ENCODE results near the gene KIF2C. TPM values are rescaled to one million over a fixed set of nuclear protein-coding genes. Genes with fewer than 3 reads are reported as not detected.

The KIF2C gene
- total RNA-seq, 4 donors from 2014 or later = 0.76 to 4.5 (median 3.7) TPM

DNA sequence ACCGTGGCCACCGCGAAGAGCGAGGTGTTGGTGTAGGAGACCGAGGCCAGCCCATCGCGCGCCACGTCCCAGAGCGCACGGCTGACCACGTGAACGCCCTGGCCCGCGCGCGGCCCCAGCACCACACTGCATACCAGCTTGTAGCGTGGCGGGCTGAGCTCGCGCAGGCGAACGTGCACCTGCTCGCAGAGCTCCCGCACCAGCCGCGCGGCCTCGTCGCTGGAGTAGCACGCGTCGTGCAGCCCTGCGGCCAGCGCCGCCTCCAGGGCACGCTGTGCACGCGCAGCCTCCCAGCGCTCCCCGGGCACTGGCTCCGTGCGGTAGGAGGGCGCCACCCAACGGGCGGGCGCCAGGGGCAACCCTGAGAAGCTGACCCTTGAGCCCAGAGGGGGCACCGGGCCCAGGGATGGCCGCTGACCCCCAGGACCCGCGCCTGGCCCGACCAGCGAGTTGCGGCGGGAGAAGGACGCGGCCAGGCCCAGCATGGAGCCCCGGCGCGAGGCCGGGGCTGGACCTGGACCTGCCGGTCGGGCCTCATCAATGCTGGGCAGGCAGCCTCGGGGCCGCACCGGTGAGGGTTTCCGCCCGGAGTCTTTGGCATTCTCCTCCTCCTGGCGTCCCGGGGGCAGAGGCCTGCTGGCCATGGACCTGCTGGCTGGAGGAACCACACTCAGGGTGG is 66.5 kb downstream of the KIF2C start:
- WGBS, 2 donors = 89 to 91% methylated on average over 50 to 70 of the region's 70 CpGs
- intact Hi-C loops (cut with DNase I; ENCODE audit: low total_unique reads) = no loop called here
- no peak overlapping the region for H3K4me3 ChIP-seq (ENCODE audit: low read depth, poor library complexity, severe bottlenecking)
- DNase-seq (ENCODE audit: low spot score in 2 of 2) = peak in 1 of 2 donors; percentile 88
- no peak for TF ChIP-seq POLR2A (IDR thresholded peaks at IDR 0.05)
- TF ChIP-seq, protein P1, sequence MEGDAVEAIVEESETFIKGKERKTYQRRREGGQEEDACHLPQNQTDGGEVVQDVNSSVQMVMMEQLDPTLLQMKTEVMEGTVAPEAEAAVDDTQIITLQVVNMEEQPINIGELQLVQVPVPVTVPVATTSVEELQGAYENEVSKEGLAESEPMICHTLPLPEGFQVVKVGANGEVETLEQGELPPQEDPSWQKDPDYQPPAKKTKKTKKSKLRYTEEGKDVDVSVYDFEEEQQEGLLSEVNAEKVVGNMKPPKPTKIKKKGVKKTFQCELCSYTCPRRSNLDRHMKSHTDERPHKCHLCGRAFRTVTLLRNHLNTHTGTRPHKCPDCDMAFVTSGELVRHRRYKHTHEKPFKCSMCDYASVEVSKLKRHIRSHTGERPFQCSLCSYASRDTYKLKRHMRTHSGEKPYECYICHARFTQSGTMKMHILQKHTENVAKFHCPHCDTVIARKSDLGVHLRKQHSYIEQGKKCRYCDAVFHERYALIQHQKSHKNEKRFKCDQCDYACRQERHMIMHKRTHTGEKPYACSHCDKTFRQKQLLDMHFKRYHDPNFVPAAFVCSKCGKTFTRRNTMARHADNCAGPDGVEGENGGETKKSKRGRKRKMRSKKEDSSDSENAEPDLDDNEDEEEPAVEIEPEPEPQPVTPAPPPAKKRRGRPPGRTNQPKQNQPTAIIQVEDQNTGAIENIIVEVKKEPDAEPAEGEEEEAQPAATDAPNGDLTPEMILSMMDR (IDR thresholded peaks at IDR 0.05) = no peak

DNA sequence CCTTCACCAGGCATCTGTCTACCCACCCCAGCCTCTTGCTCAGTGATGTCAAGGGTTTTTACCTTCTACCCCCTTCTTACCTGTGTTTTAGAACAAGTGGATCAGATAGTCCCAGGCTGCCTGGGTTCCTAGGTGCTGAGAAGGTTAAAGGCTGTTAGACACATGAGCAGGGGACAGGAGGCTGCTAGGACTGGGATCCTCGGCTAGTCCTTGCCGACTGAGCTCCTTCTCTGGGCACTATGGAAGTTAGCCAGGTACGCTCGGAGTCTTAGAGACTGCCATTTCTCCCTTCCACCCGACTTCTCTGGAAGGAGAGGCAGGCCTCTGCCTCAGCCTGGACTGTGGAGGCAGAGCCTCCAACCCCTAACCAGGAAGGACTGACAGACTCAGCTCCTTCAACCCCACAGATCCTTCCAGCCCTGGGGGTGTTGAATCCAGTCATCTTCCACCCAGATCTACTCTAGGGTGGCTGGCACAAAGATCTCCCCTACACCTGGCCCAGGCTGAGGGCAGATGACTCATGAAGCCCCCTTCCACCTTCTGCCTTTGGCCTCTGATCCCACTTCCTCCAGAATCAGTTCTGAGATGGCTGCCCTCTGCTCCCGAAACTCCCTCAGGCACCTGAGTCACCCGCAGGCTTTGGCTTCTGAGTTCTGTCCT is 67.2 kb downstream of the KIF2C start, which contains the start of gene DYNLT4:
Gene DYNLT4 (minus strand): TSS at position 648 of the 660 bp plus-strand sequence. CDS start 683 bp downstream, outside the sequence.
- intact Hi-C loops (cut with DNase I; ENCODE audit: low total_unique reads) = no loop called here
- no peak for TF ChIP-seq POLR2A (IDR thresholded peaks at IDR 0.05)
- TF ChIP-seq, protein P1 (IDR thresholded peaks at IDR 0.05) = no peak
- 25 to 42% methylated on average over 6 to 7 of the region's 7 CpGs for WGBS, 2 donors
- no peak for DNase-seq (ENCODE audit: low spot score in 2 of 2)
- no peak within 1 kb of the TSS for H3K4me3 ChIP-seq (ENCODE audit: low read depth, poor library complexity, severe bottlenecking)

DNA sequence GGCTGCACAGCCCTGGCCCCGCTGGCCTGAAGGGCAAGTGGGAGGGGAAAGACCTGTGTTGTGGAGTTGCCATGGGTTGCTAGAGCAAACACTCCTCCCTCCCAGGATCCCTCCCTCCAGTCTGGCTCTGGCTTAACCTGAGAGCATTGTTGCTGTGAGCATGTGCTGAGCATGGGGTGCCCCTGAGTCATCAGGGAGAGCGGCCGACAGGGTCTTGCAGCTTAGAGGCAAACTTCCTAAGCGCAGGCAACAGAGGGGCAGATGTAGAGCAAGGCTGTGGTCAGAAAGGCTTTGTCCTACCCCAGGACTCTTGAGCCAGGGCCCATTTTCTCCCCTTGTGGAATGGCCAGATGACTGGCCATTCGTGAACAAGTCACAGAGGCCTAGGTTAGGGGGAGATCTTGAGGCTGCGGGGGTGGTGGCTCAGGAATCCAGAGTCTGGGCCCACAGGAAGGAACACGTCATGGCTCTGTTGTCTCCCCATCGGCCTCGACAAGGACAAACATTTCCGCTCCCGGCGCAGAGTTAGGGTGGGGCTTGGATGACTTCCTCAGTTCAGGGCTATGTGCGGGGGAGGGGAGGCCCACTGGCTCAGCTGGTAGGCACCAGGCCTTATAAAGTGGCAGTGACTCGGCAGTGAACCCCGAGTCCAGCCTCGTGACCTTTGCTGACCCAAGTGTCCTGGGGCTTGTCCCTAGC is 67.9 kb downstream of the KIF2C start:
- DNase-seq (ENCODE audit: low spot score in 2 of 2) = peak; percentile 98 to 100
- H3K4me3 ChIP-seq (ENCODE audit: low read depth, poor library complexity, severe bottlenecking) = no peak overlapping the region
- 0 to 2% methylated on average over 13 to 14 of the region's 16 CpGs for WGBS, 2 donors
- no peak for TF ChIP-seq POLR2A (IDR thresholded peaks at IDR 0.05)
- TF ChIP-seq, protein P1 (IDR thresholded peaks at IDR 0.05) = no peak
- intact Hi-C loops (cut with DNase I; ENCODE audit: low total_unique reads) = no loop called here

DNA sequence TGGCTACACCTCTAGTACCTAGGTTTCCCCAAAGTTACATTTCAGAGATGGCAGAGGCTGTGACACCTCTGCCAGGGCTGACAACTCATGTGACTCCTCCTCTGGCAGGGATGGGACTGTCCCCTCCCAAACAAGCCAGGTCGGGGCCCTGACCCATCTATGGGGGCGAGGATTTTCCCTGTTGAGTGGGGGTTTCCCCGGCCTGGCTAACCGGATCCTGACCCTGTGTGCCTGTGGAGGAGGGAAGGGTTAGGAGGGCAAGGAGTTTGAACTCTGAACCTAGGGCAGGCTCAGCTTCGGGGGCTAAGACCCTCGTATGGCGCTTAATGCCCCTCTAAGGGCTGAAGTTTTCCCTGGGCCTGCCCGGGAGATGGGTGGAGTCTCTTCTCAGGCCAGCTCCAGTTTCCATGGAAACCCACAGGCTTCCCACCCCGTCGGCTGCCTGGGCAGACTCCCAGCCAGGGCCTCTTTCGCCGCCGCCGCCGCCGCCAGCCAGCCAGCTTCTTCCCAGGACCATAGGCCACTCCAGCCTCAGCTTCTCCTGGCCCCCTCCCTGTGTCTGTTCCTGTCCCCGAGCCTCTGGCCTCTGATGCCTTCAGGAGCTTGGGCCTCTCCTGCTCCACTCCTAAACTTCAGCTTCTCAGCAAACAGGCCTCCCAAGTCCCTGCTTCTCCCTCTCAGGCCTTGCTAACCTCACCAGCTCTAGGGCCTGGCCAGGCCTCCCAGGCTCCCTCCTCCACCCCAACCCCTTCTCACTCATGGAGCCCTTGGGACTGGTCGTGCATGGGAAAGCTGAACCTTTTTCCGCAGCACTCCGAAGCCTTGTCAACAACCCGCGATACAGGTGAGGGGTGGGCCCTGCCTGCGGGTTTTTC is 68.7 kb downstream of the KIF2C start, which contains the start of gene BTBD19:
Gene BTBD19 (plus strand): TSS at position 461 of the 875 bp plus-strand sequence. CDS start 298 bp downstream, at position 759.
- intact Hi-C loops (cut with DNase I; ENCODE audit: low total_unique reads) = no loop called here
- H3K4me3 ChIP-seq (ENCODE audit: low read depth, poor library complexity, severe bottlenecking) = no peak within 1 kb of the TSS
- TF ChIP-seq, protein P1 (IDR thresholded peaks at IDR 0.05) = no peak
- TF ChIP-seq POLR2A (IDR thresholded peaks at IDR 0.05) = no peak
- 12 to 22% methylated on average over 14 to 23 of the region's 23 CpGs for WGBS, 2 donors
- DNase-seq (ENCODE audit: low spot score in 2 of 2) = peak; percentile 77 to 97
